GM18861 (cell line): ENCODE results near the gene GOSR2.
"Not testable (repeated sequence)": the region's sequence is repeated elsewhere in the genome, so short reads cannot be mapped to it uniquely, and the experiment has no call there.

Experiments used
- ATAC-seq: cut with Tn5 transposase; IDR thresholded peaks from one replicate; pipeline ENCODE4 v1.9.1; 2021; ENCODE audit not compliant: unreplicated experiment

GOSR2 gene

DNA sequence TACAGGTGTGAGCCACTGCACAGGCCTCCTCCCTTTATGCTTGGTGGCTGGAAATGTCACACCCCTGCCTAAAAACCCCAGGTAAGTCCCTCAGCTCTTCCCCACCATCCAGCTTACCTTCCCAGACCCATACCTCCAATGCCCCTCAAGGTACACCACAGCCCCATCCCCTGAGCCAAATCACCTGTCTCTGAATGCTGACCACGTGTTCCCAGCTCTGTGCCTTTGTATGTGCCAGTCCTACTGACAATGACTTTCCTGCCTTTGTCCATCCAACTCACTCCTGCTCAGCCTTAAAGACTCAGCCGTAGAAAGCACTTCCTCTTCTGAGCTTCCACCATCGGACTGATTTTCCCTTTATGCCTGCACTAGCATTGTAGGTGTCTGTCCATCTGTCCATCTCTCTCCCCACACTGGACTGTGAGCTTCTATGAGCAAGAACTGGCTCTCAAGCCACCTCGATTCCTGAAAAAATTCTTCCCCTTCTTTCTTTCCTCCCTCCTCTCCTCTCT lies 30.7 kb upstream of the GOSR2 start:
- ATAC-seq: no peak

DNA sequence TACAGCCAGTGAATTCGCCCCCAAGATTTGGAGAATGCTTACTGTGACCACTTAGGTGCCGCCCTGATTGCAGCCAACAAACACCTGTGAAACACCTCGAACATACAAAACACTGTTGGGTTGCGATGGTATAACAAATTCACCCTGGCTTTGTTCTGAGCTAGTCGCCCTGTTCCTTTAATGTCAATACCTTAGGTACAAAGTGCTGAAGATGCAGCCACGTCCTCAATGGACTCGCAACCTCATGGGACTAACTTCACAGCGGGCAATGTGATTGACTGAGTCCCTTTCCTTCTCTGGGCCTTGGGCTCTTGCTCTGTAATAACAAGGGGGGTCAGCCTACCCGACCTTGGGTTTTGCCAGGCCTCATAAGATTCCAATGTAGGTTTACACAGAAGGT lies 28.9 kb upstream of the GOSR2 start:
- no peak for ATAC-seq

- ATAC-seq: no peak
Measured at GRCh38 chr17:46894476-46895151, 28.3 kb upstream of the GOSR2 start.

DNA sequence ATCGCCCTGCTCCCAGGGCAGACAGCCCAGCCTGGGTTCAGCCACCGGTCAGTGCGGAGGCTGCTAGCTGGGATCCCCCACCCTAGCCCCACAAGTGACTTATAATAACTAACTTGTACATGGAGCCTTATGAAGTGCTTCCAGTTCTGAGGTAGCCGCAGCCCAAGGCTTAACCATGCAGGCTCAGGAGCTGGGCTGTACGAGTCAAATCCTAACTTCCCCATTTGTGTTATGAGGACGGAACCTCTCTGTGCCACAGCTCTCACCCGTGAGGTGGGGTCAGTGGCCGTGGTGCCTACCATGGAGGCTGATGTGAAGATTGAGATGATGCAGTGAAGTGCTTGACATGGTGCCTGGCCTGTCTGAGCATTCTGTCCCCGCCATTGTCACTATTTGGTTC lies 27.8 kb upstream of the GOSR2 start:
- no peak for ATAC-seq

- no peak for ATAC-seq
Measured at GRCh38 chr17:46896991-46897390, 26.0 kb upstream of the GOSR2 start.

DNA sequence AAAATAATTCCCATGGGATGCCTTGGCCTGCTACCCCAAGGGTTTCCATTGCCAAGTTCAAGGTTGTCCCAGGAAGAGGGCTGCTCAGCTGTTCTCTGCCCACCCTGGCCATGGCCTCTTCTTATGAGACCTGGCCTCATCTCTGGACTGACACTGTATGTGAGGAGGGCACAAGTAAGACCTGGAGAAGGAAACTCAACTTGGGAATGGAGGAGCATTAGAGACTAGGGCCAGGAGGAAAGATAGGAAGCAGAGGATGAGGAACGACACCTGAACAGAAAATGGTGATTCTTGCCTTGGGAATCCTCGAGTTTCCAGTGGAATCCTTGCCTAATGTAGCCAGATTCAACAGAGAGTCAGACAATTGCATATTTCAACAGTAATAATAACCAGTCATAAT lies 24.6 kb upstream of the GOSR2 start:
- ATAC-seq: no peak

- ATAC-seq: no peak
Measured at GRCh38 chr17:46898860-46899259, 24.1 kb upstream of the GOSR2 start.

DNA sequence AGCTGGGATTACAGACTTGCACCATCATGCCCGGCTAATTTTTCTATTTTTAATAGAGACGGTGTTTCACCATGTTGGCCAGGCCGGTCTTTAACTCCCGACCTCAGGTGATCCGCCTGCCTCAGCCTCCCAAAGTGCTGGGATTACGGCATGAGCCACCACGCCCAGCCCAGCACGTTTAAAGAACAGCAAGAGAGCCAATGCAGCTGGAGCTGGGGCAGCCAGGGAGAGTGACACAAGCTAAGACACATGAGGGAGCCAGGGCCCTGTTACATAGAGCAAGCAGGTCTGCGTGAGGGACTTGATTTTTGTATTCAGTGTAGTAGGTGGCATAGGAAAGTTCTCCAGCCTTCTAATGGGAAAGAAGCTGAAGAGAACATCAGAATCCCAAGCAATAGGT lies 21.7 kb upstream of the GOSR2 start:
- ATAC-seq: no peak

GRCh38 chr17:46903762-46904672 lies 18.9 kb upstream of the GOSR2 start:
- no peak for ATAC-seq

- ATAC-seq: no peak
Measured at GRCh38 chr17:46908068-46908737, 14.8 kb upstream of the GOSR2 start.

GRCh38 chr17:46910179-46910927 lies 12.6 kb upstream of the GOSR2 start:
- ATAC-seq: no peak

GRCh38 chr17:46911311-46911710 lies 11.6 kb upstream of the GOSR2 start:
- no peak for ATAC-seq

DNA sequence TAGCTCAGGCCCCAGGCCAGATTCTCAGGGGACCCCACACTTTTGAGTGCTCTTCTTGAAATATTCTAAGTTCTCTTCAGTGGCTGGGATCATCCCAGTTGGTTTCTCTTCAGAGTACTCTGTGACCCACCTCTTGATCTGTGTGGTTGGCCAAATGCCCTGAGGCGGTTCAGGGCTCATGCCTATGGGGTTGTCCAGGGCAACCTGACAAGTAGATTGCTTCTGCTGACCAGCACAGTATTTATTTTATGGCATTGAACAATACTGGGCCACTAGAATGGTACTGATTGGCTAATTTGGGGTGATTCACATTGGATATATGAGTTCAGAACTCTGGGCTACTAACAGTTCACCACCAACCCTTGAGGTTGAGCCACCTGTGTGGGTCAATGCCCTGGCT lies 7.4 kb upstream of the GOSR2 start:
- ATAC-seq: no peak

- no peak for ATAC-seq
Measured at GRCh38 chr17:46916211-46916610, 6.7 kb upstream of the GOSR2 start.

- no peak for ATAC-seq
Measured at GRCh38 chr17:46916623-46917022, 6.3 kb upstream of the GOSR2 start.

GRCh38 chr17:46917041-46917440 lies 5.9 kb upstream of the GOSR2 start:
- no peak for ATAC-seq

GRCh38 chr17:46917516-46917915 lies 5.4 kb upstream of the GOSR2 start:
- no peak for ATAC-seq

DNA sequence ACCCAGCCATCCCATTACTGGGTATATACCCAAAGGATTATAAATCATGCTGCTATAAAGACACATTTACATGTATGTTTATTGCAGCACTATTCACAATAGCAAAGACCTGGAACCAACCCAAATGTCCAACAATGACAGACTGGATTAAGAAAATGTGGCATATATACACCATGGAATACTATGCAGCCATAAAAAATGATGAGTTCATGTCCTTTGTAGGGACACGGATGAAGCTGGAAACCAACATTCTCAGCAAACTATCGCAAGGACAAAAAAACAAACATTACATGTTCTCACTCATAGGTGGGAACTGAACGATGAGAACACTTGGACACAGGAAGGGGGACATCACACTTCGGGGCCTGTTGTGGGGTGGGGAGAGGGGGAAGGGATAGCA lies 998 bp upstream of the GOSR2 start:
- not testable (repeated sequence) for ATAC-seq

GRCh38 chr17:46922487-46922803 lies 515 bp upstream of the GOSR2 start:
- no peak for ATAC-seq

GRCh38 chr17:46925185-46925868 lies 2.4 kb downstream of the GOSR2 start:
- ATAC-seq: no peak
